Uterus (tissue), 4 donors: ENCODE results near the gene SAMD7. TPM values are rescaled to one million over a fixed set of nuclear protein-coding genes. Genes with fewer than 3 reads are reported as not detected.
A peak's percentile ranks its signal among the peaks of the same experiment; 100 is the strongest.

ENCODE experiments used
- DNase-seq, 2 donors: peaks; one replicate each; pipeline ENCODE4 v3.0.0-alpha.2; 2019 to 2020
- H3K27ac ChIP-seq, 2 donors: fragments of 200-600 bp; sonication (generic); 1 replicate in 1 of 2; 2 replicates in 1 of 2; pipeline ENCODE4 v1.5.1; 2016 to 2018
- H3K27me3 ChIP-seq, 2 donors: fragments of 200-600 bp; sonication (generic); one replicate each; pipeline ENCODE4 v1.5.1; 2018 to 2019; ENCODE audit warnings: control low read depth in 1 of 2
- H3K36me3 ChIP-seq, 2 donors: fragments of 200-600 bp; sonication (generic); one replicate each; pipeline ENCODE4 v1.5.1; 2019; ENCODE audit warnings: control low read depth in 1 of 2
- H3K4me1 ChIP-seq, 2 donors: fragments of 200-600 bp; sonication (generic); one replicate each; pipeline ENCODE4 v1.5.1; 2018 to 2019; ENCODE audit warnings: control low read depth in 1 of 2
- H3K4me3 ChIP-seq, 2 donors: fragments of 200-600 bp; sonication (generic); 1 replicate in 1 of 2; 2 replicates in 1 of 2; pipeline ENCODE4 v1.5.1; 2018 to 2019; ENCODE audit warnings: mild to moderate bottlenecking in 1 of 2
- H3K9me3 ChIP-seq, 2 donors: fragments of 200-600 bp; sonication (generic); one replicate each; pipeline ENCODE4 v1.5.1; 2019; ENCODE audit warnings: control low read depth in 1 of 2
- POLR2A ChIP-seq, 2 donors: fragments of 450-650 bp; IDR thresholded peaks; one replicate each; pipeline ENCODE4 v1.6.1; 2016; ENCODE audit warnings: antibody characterized with exemption in 2 of 2, mild to moderate bottlenecking in 1 of 2, moderate library complexity in 1 of 2
- intact Hi-C: fragments of 100-400 bp; cut with DNase I; formaldehyde crosslinking; loops from one replicate; pipeline ENCODE4 v1.15.1; 2023; ENCODE audit warnings: low total_unique reads
- total RNA-seq, 4 donors: library from RNA; depleted of rRNA in 3 of 4; stranded (reverse); fragments of >200 nt in 3 of 4; gene quantifications; one replicate each; pipeline versions ENCODE4 v1.1.0 to v1.2.4, GENCODE V29; 2014 to 2023
- TF ChIP-seq, protein P1 (sequence below), 4 experiments: fragments of 200-600 bp in 2 of 4; fragments of 450-650 bp in 2 of 4; sonication (generic) in 2 of 4; IDR thresholded peaks; one replicate each; pipeline ENCODE4 v1.5.1; 2016 to 2019; ENCODE audit warnings: antibody characterized with exemption in 4 of 4, mild to moderate bottlenecking in 2 of 4, moderate library complexity in 1 of 4
- donor health status: DM: yes; HTN: yes; CAD: no.

Gene SAMD7
- total RNA-seq, 4 donors from 2014 or later: not detected

DNA sequence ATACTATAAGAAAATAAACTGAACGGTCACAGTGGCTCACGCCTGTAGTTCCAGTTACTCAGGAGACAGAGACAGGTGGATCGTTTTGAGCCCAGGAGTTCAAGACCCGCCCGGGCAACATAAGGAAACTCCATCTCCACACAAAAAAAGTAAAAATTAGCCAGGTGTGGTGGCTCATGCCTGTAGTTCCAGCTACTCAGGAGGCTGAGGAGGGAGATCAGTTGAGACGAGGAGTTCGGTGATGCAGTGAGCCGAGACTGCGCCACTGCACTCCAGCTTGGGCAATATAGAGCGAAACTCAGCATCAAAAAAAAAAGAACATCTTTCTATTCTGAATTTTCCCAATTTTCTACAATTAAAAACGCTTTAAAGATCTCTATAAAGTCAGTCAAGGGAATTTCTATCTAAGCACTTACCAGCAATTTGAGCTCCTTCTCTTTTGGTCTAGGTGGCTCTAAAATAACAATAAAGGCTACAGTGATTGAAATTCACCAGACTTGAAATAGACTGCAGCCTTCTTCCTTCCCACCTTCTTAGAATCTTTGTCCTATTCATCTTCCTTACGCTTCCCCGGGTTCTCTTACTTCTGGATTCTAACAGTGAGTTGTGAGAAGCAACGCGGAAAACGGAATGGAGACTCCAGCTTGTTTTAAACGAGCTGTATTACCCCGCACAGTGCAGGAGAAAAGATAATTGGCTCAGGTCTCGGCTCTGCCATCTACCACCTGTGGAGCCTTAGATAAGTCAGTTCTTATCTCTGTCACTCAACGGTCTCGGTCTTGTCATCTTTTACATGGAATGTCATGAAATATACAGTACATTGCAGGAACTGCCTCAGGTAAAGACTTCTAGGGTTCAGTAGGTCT, 54.4 kb downstream of the SAMD7 start:
- TF ChIP-seq, protein P1, sequence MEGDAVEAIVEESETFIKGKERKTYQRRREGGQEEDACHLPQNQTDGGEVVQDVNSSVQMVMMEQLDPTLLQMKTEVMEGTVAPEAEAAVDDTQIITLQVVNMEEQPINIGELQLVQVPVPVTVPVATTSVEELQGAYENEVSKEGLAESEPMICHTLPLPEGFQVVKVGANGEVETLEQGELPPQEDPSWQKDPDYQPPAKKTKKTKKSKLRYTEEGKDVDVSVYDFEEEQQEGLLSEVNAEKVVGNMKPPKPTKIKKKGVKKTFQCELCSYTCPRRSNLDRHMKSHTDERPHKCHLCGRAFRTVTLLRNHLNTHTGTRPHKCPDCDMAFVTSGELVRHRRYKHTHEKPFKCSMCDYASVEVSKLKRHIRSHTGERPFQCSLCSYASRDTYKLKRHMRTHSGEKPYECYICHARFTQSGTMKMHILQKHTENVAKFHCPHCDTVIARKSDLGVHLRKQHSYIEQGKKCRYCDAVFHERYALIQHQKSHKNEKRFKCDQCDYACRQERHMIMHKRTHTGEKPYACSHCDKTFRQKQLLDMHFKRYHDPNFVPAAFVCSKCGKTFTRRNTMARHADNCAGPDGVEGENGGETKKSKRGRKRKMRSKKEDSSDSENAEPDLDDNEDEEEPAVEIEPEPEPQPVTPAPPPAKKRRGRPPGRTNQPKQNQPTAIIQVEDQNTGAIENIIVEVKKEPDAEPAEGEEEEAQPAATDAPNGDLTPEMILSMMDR (IDR thresholded peaks at IDR 0.05): no peak
- TF ChIP-seq POLR2A (IDR thresholded peaks at IDR 0.05): no peak
- Histone ChIP-seq H3K9me3 (no peaks in the 10 kb centered on the region), H3K36me3 (no peaks in the 10 kb centered on the region), H3K27ac (peak overlapping the region; percentile 95 to 100), H3K4me1 (peaks cover 0 to 7% of the 10 kb centered on the region in 2 donors), H3K27me3 (no peaks in the 10 kb centered on the region), H3K4me3 (peak overlapping the region; percentile 80 to 100)
- intact Hi-C loops: no loop called here
- DNase-seq: no peak

DNA sequence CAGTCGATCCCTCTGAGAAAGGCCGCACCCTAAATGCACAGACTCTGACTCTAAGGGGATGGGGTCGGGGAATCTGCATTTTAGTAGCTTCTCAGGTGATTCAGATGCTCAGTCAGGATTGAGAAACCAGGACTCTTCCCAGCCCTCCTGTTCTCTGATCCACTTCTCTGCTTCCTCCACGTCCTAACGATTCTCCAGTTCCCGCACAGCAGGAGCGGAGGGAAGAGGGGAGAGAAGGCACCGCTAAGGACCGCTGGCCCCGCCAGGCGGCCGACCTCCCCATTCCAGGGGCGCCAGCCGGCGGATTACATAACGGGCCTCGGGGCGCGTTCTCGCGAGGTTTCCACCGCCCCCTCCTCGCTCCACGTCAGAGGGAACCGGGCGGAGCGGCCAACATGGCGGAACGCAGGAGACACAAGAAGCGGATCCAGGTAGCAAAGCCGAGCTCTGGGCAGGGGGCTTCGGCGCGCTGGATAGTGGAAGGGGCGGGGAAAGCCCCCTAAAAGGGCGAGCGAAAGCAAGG, 55.1 kb downstream of the SAMD7 start, which contains the start of gene SEC62:
Gene SEC62, plus strand, starts transcription at position 380 of the 523 bp plus-strand sequence. Its CDS starts 16 bp downstream, at position 396.
- no peaks in the 10 kb centered on the region for H3K9me3 ChIP-seq
- peak within 1 kb of the TSS; percentile 95 to 100 for H3K27ac ChIP-seq
- H3K36me3 ChIP-seq: no peaks in the 10 kb centered on the region
- peak; percentile 81 to 89 for TF ChIP-seq POLR2A (IDR thresholded peaks at IDR 0.05)
- TF ChIP-seq, protein P1 (IDR thresholded peaks at IDR 0.05): peak; percentile 29 to 46 (median 40)
- H3K27me3 ChIP-seq: no peaks in the 10 kb centered on the region
- intact Hi-C loops: no loop called here
- DNase-seq: peak; percentile 91 to 95
- H3K4me1 ChIP-seq: peaks cover 0 to 7% of the 10 kb centered on the region in 2 donors
- H3K4me3 ChIP-seq: peak within 1 kb of the TSS; percentile 80 to 100

DNA sequence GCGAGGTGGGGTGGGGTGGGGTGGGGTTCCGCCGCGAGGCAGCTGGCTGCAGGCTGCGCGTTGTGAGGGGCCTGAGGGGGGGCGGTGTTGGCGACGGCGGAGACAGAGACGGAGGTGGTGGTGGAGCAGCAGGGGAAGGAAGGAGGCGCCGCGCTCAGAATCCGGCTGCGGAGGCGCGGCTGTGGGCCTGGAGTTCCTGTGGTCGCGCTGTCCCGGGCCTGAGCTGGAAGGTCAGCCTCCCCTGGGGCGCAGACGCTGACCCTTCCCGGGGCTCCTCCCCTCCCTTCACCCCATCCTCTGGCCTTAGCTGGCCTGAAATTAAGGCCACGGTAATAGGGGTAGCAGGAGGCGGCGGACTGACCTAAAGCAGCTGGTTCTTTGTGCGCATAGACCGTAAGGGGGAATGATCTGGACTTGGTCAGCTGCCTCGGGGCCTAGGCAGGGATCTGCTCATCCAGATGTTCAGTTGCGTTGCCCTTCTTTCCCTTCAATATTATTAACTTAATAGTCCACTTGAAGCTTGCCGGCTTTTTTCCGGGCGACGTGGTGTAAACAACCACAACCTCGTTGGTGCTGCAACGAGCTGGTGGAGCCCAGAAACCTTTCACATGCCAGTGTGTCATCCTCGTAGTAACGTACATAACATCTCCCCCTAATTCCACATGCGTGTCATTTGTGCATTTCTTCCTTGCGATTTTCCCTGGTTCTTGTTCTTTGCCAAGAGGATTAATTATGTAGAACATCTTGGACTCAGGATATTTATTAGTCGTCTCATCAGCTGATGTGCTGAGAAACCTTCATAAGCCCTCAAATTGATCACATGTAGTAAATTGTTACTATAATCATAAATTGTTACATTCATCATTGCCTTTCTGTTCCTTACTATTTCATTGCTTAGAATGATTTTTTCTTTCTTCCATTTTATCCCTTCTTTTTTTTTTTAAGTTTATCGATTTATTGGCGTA, 55.9 kb downstream of the SAMD7 start:
- H3K27me3 ChIP-seq: no peaks in the 10 kb centered on the region
- H3K4me1 ChIP-seq: peaks cover 4 to 7% of the 10 kb centered on the region in 2 donors
- no peak for TF ChIP-seq POLR2A (IDR thresholded peaks at IDR 0.05)
- TF ChIP-seq, protein P1 (IDR thresholded peaks at IDR 0.05): no peak
- no peaks in the 10 kb centered on the region for H3K36me3 ChIP-seq
- peak overlapping the region; percentile 95 to 100 for H3K27ac ChIP-seq
- intact Hi-C loops: no loop called here
- H3K4me3 ChIP-seq: peak overlapping the region; percentile 80 to 100
- H3K9me3 ChIP-seq: no peaks in the 10 kb centered on the region
- DNase-seq: no peak

DNA sequence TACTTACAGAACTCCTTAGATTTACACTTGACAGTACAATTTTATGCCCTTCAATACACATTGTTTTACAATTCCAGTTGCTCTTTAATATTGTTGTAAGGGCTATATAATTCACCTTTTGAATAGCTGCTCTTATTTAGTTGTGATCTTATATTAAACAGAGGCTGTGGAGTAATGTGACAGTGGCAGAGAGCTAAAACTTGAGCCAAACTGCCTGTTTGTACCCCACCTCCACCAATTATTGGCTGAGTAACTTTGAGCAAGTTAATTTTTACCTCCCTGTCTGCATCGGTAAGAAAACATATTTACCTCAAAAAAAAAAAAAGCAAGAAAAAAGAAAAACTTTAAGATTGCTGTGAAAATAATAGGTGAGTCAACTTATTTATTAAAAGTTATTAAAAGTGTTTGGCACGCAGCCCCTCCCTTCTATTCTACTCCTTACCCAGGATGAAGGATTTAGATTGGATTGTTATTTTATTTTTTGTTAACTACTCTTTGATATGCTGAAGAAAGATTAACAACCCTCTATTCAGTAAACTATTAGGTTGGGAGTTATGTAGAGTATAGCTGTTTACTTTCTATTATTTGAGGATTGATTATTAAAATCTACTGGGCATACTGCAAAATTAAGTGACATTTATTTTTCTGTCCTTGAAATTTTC, 57.0 kb downstream of the SAMD7 start:
- no peaks in the 10 kb centered on the region for H3K27me3 ChIP-seq
- intact Hi-C loops: no loop called here
- no peaks in the 10 kb centered on the region for H3K9me3 ChIP-seq
- H3K27ac ChIP-seq: peak overlapping the region in 1 of 2 donors; percentile 100
- H3K4me1 ChIP-seq: peaks cover 4 to 7% of the 10 kb centered on the region in 2 donors
- TF ChIP-seq, protein P1 (IDR thresholded peaks at IDR 0.05): no peak
- TF ChIP-seq POLR2A (IDR thresholded peaks at IDR 0.05): no peak
- H3K36me3 ChIP-seq: no peaks in the 10 kb centered on the region
- no peak for DNase-seq
- H3K4me3 ChIP-seq: no peak overlapping the region
